Endothelial cell (in vitro differentiated cells): ENCODE results near the gene ZFAND3. TPM values are rescaled to one million over a fixed set of nuclear protein-coding genes. Genes with fewer than 3 reads are reported as not detected.

Experiments
- DNase-seq: peaks from one replicate; pipeline ENCODE4 v3.0.0; 2021; ENCODE audit warnings: low spot score
- H3K27ac Mint-ChIP-seq: one replicate; pipeline ENCODE4 v1.8.0; 2021; ENCODE audit warnings: mixed read lengths, inconsistent platforms; ENCODE audit not compliant: unreplicated experiment
- H3K27me3 Mint-ChIP-seq: one replicate; pipeline ENCODE4 v1.8.0; 2021; ENCODE audit warnings: mild to moderate bottlenecking, moderate library complexity, mixed read lengths, inconsistent platforms; ENCODE audit not compliant: unreplicated experiment
- H3K36me3 Mint-ChIP-seq: one replicate; pipeline ENCODE4 v1.8.0; 2021; ENCODE audit warnings: mild to moderate bottlenecking, low read depth, mixed read lengths, inconsistent platforms; ENCODE audit not compliant: unreplicated experiment
- H3K4me1 Mint-ChIP-seq: one replicate; pipeline ENCODE4 v1.8.0; 2021; ENCODE audit warnings: mild to moderate bottlenecking, mixed read lengths, inconsistent platforms; ENCODE audit not compliant: unreplicated experiment
- H3K4me3 Mint-ChIP-seq: one replicate; pipeline ENCODE4 v1.8.0; 2021; ENCODE audit warnings: mild to moderate bottlenecking, mixed read lengths, inconsistent platforms; ENCODE audit not compliant: unreplicated experiment
- H3K9me3 Mint-ChIP-seq: one replicate; pipeline ENCODE4 v1.8.0; 2021; ENCODE audit warnings: mixed read lengths, inconsistent platforms; ENCODE audit not compliant: unreplicated experiment
- total RNA-seq: library from RNA; stranded (reverse); fragmentation: NEBNext Ultra II Directional; extraction: Animal tissue kit (Norgen Biotek cat#: 25700); gene quantifications from one replicate; pipeline ENCODE4 v1.2.1, GENCODE V29; 2021; ENCODE audit not compliant: unreplicated experiment
- TF ChIP-seq, protein P1 (sequence below): fragments of 200-600 bp; sonication (generic); IDR thresholded peaks from one replicate; pipeline ENCODE4 v1.5.0; 2021; ENCODE audit warnings: antibody characterized with exemption; ENCODE audit not compliant: unreplicated experiment

The ZFAND3 gene
- total RNA-seq, 1 donor from 2014 or later, result 96.3 TPM

DNA sequence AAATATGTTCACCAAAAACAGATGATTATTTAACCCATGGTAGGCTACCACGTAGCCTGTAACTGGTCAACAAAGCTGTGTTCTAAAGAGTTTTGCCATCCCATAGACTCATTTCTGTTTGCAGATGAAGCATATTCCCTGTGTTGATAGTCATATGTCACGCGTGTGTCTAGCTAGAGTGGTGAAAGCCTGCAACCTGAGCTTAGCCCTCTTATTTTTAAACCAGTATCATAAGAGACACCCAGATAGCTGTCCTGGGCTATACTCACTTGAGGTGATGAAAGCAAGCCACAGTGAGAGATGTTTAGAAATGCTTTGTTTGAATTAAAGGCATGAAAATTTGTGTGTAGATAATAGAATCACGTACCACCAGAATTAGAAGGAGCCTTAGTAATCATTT, 307.8 kb downstream of the ZFAND3 start:
- Mint-ChIP-seq H3K27ac (no peak overlapping the region), H3K4me1 (peaks cover 3% of the 10 kb centered on the region), H3K9me3 (no peaks in the 10 kb centered on the region), H3K27me3 (no peaks in the 10 kb centered on the region), H3K36me3 (peaks cover 18% of the 10 kb centered on the region), H3K4me3 (no peak overlapping the region)
- TF ChIP-seq, protein P1, sequence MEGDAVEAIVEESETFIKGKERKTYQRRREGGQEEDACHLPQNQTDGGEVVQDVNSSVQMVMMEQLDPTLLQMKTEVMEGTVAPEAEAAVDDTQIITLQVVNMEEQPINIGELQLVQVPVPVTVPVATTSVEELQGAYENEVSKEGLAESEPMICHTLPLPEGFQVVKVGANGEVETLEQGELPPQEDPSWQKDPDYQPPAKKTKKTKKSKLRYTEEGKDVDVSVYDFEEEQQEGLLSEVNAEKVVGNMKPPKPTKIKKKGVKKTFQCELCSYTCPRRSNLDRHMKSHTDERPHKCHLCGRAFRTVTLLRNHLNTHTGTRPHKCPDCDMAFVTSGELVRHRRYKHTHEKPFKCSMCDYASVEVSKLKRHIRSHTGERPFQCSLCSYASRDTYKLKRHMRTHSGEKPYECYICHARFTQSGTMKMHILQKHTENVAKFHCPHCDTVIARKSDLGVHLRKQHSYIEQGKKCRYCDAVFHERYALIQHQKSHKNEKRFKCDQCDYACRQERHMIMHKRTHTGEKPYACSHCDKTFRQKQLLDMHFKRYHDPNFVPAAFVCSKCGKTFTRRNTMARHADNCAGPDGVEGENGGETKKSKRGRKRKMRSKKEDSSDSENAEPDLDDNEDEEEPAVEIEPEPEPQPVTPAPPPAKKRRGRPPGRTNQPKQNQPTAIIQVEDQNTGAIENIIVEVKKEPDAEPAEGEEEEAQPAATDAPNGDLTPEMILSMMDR, result no peak
- no peak for DNase-seq

DNA sequence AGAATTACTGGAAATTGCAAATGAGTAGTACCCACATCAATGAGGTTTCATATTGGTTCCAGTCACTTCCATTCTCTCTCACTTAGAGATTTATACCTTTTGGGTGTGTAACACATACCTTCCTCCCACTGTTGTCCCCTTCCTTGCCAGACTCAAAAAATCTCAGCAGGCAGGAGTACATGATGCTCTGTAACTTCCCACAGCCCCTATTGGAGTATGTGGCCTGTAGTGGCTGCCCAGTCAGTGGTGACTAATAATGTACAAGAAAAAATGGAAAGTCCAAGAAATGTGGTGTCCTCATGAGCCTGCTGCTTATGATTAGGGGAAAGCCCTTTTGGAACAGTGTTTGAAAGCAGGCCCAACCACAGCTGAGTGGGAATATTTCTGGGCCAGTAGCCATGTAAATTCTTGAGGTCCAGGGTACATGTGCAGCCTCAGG, 312.0 kb downstream of the ZFAND3 start:
- H3K27me3 Mint-ChIP-seq, result peaks cover 4% of the 10 kb centered on the region
- H3K9me3 Mint-ChIP-seq, result no peaks in the 10 kb centered on the region
- TF ChIP-seq, protein P1, result no peak
- no peaks in the 10 kb centered on the region for H3K36me3 Mint-ChIP-seq
- peaks cover 12% of the 10 kb centered on the region for H3K4me1 Mint-ChIP-seq
- DNase-seq, result no peak
- no peak overlapping the region for H3K27ac Mint-ChIP-seq
- no peak overlapping the region for H3K4me3 Mint-ChIP-seq

DNA sequence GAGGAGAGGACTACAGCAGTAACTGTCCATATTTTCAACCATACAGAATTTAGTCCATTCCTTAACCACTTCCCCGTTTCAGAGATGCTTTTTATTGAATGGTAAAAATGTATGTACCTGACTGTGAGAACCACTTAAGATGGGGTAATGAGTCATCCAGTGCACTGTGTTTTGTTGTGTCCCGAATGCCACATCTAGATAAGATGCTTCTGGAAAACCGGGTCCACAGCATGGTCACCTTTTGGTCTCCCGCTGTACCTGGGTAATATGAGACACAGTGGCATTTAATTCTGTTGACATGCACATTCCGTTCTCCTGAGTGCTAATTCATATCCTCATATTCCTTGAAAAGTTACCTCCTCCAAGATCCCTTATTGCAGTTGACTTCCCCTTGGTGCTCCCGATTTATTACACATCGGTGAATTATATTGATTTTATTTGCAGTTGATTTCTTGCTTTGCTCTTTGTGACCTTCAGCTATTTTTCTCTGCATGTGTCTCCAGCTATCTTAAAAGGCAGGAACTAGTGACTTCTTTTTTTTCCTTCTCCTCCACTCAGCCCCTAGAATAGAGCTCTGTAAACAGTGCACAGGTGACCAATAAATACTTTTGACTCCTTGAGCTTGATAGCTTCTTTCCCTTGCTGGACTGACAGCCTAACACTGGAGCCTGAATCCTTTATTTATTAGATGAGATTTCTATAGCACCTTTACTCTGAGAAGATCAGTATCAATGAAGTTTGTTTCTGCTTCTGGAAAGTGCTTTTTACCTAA, 314.6 kb downstream of the ZFAND3 start:
- Mint-ChIP-seq H3K4me1 (peaks cover 30% of the 10 kb centered on the region), H3K4me3 (no peak overlapping the region), H3K36me3 (no peaks in the 10 kb centered on the region), H3K27me3 (peaks cover 4% of the 10 kb centered on the region), H3K27ac (no peak overlapping the region), H3K9me3 (no peaks in the 10 kb centered on the region)
- TF ChIP-seq, protein P1, result no peak
- no peak for DNase-seq

DNA sequence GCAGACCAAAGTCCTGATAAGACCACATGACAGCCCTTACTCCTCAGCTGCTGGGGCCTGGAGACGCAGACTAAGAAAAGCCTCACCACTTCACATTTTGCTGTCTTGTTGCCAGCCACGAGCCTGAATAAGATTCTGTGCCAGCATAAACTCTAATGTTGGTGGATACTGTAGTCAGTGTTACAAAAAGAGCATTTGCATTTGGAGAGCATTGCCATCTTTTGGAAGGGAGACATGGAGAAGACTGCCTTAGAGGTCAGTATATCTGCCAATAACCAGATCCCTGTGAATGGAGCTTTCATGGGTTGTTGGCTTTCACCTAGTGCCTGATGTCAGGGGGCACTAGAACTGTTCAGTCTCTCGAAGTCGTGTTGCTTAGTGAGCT, 315.2 kb downstream of the ZFAND3 start:
- Mint-ChIP-seq H3K36me3 (no peaks in the 10 kb centered on the region), H3K27ac (no peak overlapping the region), H3K9me3 (no peaks in the 10 kb centered on the region), H3K4me3 (no peak overlapping the region), H3K4me1 (peaks cover 36% of the 10 kb centered on the region), H3K27me3 (peaks cover 4% of the 10 kb centered on the region)
- TF ChIP-seq, protein P1, result no peak
- no peak for DNase-seq

DNA sequence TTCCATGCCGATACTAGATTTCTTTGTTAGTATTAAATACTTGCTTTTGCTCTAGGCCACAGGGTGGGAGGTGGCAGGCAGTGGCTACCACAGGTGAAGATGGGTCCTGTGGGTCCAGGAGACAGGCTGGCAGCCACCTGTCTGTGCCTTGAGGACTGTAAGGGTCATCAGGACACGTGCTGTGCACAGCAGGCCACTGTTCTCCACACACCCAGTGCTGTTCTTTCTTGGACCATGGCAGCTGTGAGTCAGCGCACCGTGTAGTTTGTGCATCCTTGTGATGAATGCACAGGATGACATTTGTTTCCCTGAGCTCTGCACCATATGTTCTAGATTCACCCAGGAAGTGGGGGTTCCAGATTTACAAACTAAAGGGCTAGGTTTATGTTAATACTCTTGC, 317.0 kb downstream of the ZFAND3 start:
- Mint-ChIP-seq H3K9me3 (no peaks in the 10 kb centered on the region), H3K4me1 (peaks cover 40% of the 10 kb centered on the region), H3K27ac (no peak overlapping the region), H3K36me3 (no peaks in the 10 kb centered on the region), H3K4me3 (no peak overlapping the region), H3K27me3 (peaks cover 6% of the 10 kb centered on the region)
- TF ChIP-seq, protein P1, result no peak
- no peak for DNase-seq
